SK-N-SH (cell line): ENCODE data around the gene PRSS38.

Source experiments
- EP300 ChIP-seq, 2 experiments: IDR thresholded peaks; 2 replicates each; pipeline versions ENCODE4 v1.4.0 to v1.6.1; 2012; ENCODE audit warnings: borderline replicate concordance in 1 of 2, low read depth in 1 of 2, low read length in 1 of 2
- JUND ChIP-seq: IDR thresholded peaks from 2 replicates; pipeline ENCODE4 v1.4.0; 2012

GRCh38 chr1:227785094-227785804 lies 30.2 kb upstream of the PRSS38 start:
- TF ChIP-seq EP300 (IDR thresholded peaks at IDR 0.05; ENCODE audit: borderline replicate concordance in 1 of 2, low read depth in 1 of 2, low read length in 1 of 2): no peak
- TF ChIP-seq JUND: no peak
